ENCODE data around the gene BID.

DNA sequence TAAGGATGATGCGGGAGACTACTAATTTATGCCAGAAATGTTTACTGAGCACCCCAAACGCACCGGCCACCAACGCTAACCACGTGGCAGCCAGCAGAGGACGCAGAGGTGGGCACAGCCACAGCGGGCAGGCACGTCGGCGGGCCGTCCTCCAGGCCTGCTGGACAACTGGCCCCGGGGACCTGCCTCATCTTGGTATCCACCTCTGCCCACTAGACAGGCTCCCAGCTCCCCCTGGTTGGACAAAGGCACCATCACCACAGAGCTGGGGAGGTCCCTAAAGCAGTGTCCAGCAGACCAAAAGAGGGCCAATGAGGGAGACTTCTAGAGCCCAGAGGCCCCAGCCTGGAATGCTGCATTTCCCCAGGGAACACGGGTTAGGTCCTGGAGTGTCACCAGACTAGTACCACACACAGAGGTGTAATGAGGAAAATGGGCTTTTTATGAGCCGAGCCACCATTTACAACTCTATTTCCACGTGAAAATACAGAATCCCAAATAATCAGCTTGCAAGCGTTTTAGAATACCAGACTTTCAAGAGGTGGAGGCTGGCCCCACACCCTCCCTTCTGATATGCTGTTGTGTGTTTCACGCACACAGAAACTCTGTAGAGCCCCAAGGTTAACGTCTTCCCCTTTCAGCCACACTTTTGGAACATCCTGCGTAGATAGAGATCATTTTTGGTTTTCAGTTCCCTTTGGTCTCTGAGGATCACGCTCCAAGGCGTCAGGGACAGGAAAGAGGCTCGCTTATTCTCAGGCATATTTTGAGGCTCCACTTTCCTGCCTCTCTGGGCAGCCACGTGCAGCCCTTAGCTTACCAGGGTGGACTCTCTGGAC lies 23.7 kb upstream of the BID start:
- no peak for TF ChIP-seq POLR2A (IDR thresholded peaks at IDR 0.05)
- TF ChIP-seq, protein P1, sequence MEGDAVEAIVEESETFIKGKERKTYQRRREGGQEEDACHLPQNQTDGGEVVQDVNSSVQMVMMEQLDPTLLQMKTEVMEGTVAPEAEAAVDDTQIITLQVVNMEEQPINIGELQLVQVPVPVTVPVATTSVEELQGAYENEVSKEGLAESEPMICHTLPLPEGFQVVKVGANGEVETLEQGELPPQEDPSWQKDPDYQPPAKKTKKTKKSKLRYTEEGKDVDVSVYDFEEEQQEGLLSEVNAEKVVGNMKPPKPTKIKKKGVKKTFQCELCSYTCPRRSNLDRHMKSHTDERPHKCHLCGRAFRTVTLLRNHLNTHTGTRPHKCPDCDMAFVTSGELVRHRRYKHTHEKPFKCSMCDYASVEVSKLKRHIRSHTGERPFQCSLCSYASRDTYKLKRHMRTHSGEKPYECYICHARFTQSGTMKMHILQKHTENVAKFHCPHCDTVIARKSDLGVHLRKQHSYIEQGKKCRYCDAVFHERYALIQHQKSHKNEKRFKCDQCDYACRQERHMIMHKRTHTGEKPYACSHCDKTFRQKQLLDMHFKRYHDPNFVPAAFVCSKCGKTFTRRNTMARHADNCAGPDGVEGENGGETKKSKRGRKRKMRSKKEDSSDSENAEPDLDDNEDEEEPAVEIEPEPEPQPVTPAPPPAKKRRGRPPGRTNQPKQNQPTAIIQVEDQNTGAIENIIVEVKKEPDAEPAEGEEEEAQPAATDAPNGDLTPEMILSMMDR (IDR thresholded peaks at IDR 0.05) = no peak
